Limb (tissue), 2 donors: Measurements from ENCODE around the gene MCC.

Experiments used
- DNase-seq, 2 donors: peaks; one replicate each; pipeline ENCODE4 v3.0.0-alpha.2; 2016; ENCODE audit errors: extremely low spot score in 2 of 2

MCC gene

GRCh38 chr5:113273948-113274347 lies 214.3 kb downstream of the MCC start:
- no peak for DNase-seq

- DNase-seq: no peak
Measured at GRCh38 chr5:113271745-113272454, 216.4 kb downstream of the MCC start.

DNA sequence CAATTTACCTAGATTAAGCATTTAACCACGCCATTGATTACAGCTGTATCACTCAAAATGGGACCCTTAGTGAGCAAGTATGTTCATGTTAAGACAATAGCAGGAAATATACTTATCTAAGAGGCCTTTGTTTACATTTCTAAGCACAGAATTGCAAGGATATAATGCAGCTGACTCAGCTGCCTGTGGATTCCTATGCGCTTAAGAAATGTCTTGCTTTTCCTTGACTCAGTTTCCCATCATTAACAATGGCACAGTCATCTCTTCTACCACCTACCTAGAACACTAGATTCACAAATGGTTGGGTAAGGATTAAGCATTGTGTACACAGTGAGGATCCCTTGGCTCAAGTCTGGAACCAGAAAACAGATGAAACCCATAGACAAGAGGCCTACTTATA lies 217.2 kb downstream of the MCC start:
- DNase-seq: no peak

DNA sequence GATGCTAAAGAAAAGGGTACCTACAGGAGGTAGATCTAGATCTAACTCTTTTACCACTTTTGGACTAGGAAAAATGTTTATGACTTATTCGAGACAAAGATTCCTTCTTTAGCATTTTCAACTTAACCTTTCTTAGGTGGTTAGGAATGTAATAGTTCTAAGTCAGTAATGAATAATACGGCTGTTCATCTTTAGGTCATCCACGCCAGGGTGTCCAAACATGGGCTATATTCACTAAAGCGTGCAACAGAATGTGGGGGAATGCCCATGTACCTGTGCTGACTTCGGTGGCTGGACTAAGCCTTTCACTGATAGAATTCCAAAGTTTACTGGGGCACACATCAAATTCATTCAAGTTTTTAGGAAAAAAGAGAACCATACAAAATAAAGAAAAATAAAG lies 218.2 kb downstream of the MCC start:
- DNase-seq: no peak

DNA sequence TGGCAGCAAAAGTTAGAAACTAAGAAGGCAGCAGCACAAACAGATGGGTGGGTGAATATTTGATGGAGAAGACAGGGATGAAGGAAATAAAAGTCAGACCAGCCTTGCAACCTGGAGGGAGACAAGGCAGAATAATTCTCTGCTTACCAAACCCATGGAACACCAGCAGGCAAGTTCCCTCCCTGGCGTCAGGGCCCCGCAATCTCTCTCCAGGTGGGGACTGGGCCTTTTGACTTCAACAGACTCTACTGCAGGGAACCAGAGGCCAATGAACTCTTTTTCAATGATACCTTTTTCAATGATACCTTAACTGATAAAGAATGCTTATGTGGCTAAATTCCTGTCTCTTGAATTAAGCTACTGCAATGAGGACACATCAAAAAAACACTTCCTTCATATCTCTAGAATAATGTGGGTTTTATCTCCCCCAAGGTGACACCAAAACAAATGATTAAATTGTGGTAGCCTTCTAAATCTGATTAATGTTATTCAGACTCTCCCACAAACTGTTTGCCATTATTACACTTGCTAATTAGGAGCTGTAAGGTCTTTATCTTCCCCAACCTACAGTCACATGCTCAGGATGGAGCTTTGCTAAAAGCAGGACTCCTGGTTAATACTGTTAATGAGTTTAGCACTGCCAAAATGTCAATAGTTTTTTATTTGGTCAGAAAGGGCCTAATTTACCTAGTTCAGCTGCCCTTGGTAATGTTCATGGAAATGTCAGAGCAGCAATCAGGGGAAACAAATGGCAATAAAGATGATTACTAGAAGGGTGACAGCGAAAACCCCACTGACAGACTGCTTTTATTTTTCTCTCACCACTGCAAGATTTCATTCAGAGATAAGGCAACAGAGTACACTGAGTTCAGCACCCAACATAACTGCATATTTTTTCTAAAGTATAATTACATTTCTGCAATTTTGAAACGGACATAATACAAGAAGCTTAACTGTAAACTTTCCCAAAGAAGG lies 218.9 kb downstream of the MCC start:
- DNase-seq: no peak

DNA sequence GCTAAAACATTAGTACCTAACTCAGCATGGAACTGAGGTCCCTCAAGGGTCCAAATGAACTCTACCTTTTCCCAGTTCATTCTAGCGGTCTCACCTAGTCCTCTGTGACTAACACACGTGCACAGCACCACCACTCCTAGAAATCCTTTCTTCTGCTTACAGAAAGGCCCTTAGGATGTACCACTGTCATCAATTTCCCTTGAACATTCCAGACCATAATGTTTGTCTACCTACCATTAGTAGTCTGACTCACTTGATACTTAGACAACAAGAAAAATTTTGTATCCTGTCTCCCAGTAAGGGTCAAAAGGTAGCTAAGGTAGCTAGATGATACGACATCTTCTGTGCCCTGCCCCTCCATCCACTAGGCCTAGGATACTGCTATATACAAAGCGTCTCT lies 220.0 kb downstream of the MCC start:
- DNase-seq: no peak

- no peak for DNase-seq
Measured at GRCh38 chr5:113267361-113267900, 220.8 kb downstream of the MCC start.

GRCh38 chr5:113266913-113267227 lies 221.4 kb downstream of the MCC start:
- DNase-seq: no peak

- DNase-seq: no peak
Measured at GRCh38 chr5:113266227-113266912, 221.9 kb downstream of the MCC start.

GRCh38 chr5:113265190-113265589 lies 223.1 kb downstream of the MCC start:
- no peak for DNase-seq

- no peak for DNase-seq
Measured at GRCh38 chr5:113264046-113264445, 224.2 kb downstream of the MCC start.

- no peak for DNase-seq
Measured at GRCh38 chr5:113263545-113263944, 224.7 kb downstream of the MCC start.

DNA sequence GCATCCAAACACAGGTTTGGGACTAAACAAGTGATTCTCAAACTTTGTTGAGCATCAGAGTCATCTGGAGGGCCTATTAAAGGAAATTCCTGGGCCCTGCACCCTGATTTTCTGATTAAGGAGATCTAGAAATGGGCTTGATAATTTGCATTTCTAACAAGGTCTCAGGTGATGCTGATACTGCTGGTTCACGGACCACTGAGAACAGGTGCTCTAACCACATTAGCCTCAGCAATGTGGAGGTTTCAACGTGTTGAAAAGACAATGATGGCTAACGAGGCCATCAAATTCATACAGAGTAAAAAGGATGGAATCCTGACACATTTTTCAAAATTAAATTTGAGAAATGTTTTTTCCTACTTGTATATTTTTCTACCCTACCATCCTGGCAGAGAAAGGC lies 225.6 kb downstream of the MCC start:
- DNase-seq: no peak

GRCh38 chr5:113259034-113259433 lies 229.2 kb downstream of the MCC start:
- DNase-seq: no peak

DNA sequence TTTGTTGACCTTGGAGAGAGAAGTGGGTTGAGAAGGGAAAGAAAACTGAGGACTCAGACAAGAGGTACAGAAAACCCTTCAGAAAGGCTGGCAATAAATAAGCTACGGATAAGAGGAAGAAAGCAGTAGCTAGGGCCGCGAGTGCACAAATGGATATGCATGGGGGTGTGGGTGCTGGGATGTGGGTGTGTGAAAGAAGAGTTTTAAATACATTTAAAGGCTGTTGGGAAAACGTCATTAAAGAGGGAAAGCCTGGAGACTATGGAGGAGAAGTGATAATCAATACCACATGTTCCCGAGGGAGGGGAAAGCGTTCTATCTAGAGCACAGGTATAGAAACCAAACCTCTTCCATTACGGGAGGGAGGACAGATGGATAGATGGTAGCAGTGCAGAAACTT lies 230.7 kb downstream of the MCC start:
- no peak for DNase-seq

- DNase-seq: no peak
Measured at GRCh38 chr5:113256671-113257452, 231.4 kb downstream of the MCC start.

DNA sequence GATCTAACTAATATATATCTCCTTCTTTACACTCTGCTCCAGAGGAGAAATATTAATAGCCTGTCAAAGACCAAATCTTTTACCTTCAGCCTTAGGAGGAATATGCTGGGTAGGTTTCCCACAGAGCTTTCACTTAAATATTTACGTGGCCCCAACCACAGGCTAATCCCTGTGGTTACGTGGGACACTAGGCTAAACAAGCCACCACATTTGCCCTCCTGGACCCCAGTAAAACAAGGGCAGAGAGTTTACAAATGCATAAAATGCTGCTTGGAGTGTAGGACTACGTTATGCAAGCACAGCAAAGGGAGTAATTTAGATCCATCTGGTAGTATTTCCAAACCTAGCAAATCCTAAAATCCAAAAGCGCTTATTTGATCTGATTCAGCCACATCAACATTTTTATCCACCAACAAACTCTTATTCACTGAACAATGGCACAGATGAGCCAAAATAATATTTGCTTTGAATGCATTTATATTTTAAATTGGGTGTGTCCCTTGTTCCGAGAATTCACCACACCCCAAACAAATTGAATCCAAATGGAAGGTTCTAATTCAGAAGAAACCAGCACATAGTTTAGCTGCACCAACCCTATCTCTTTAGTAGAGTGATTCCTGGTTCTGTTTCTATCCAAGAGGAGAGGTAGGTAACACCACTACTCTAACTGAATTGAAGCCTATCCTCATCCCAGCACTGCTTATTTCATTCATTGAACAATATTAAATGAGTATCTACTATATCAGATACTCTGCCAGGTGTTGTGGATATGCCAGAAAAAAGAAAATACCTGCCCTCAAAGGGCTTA lies 232.5 kb downstream of the MCC start:
- DNase-seq: no peak

GRCh38 chr5:113255105-113255504 lies 233.1 kb downstream of the MCC start:
- DNase-seq: no peak

DNA sequence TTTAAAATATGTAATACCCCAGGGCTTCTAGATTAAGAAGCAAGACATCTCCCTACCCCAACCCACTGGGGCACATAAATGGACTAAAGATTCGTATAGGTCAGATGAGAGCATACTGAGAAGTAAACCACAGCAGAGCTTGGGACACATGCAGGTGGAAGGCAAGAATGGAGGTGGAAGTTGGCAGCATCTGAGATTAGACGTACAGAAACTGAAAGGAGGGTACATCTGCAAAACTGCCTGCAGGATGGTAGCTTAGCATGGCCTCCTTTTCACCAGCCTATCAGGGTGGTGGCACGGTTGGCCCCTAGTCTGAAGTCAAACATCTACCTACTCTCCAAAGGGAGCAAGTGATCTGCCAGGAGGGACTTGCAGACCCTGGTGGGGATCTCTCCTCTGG lies 235.2 kb downstream of the MCC start:
- no peak for DNase-seq

DNA sequence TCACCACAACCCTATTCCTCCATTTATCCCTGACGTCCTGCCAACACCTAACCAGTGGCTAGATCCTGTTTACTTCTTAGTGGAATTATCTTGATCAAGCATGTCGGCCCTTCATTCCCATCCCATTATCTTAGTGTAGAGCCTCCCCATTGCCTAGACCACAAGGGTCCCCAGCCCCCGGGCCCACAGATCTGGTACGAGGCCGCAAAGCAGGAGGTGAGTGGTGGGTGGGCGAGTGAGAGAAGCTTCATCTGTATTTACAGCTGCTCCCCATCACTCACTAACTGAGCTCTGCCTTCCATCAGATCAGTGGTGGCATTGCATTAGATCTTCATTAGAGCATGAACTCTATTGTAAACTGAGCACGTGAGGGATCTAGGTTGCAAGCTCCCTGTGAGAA lies 236.2 kb downstream of the MCC start:
- DNase-seq: no peak
